GM12892 (cell line): ENCODE data around the gene SMIM45.

Experiments used
- POLR2A ChIP-seq: IDR thresholded peaks from 2 replicates; pipeline ENCODE4 v1.6.1; 2011; ENCODE audit warnings: low read depth, low read length, control low read depth
- POLR2AphosphoS5 ChIP-seq: IDR thresholded peaks from 2 replicates; pipeline ENCODE4 v1.6.1; 2011; ENCODE audit warnings: low read depth, low read length, control low read depth

GRCh38 chr22:41922328-41922727 is 29.6 kb upstream of the SMIM45 start:
- TF ChIP-seq POLR2A (no peak), POLR2AphosphoS5 (no peak)
